ENCODE measurements around the gene JPH3.

Gene JPH3

DNA sequence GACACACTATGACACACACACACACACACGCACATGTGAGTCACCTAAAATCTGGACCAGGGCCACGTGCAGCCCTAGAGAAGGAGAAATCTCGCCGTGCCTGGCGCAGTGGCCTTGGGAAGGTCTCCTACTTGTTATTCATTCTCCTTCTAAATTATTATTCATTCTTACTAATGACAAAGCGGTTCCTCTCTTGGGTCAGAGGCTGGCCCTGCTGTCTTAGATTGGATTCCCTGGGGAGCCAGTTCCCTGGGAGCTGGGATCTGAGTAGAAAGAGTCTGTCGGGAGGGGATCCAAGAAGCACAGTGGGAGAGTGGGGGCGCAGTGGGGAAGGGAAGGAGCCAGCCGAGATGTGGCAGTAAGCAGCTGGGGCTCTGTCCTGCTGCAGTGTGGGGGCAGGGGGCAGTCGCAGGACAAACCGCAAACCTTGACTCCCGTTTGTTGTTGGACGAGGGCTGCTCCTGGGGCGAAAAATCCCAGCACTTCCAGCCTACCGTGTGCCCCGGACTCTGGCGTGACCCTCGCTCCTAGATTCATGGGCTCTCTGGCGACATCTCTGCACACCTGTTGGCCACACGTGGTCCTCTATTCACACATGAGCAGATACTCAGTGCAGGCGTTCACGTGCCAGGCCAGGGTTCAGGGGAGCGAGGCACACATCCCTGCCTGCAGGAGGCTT, 18.7 kb upstream of the JPH3 start:
- no peaks in the 10 kb centered on the region for H3K36me3 ChIP-seq (ENCODE audit: insufficient read depth, insufficient read length, low read length)
- no peaks in the 10 kb centered on the region for H3K9me3 ChIP-seq (ENCODE audit: insufficient read depth, low read length)
- peak overlapping the region; percentile 22 for H3K9ac ChIP-seq (ENCODE audit: insufficient read length, low read depth)
- TF ChIP-seq ZNF274 (IDR thresholded peaks at IDR 0.05; ENCODE audit: low read depth, low read length) (no peak), YY1 (IDR thresholded peaks at IDR 0.05; ENCODE audit: insufficient read depth, insufficient read length) (no peak), SUZ12 (IDR thresholded peaks at IDR 0.05; ENCODE audit: extremely low read depth, insufficient read depth, insufficient read length) (no peak)
- H3K27me3 ChIP-seq (ENCODE audit: insufficient read depth, insufficient read length) = no peaks in the 10 kb centered on the region
- H3K4me3 ChIP-seq (ENCODE audit: insufficient read length, low read depth) = no peak overlapping the region
- DNase-seq (ENCODE audit: low read depth, low spot score) = no peak
- H3K4me1 ChIP-seq (ENCODE audit: insufficient read depth, insufficient read length) = peaks cover 24% of the 10 kb centered on the region

DNA sequence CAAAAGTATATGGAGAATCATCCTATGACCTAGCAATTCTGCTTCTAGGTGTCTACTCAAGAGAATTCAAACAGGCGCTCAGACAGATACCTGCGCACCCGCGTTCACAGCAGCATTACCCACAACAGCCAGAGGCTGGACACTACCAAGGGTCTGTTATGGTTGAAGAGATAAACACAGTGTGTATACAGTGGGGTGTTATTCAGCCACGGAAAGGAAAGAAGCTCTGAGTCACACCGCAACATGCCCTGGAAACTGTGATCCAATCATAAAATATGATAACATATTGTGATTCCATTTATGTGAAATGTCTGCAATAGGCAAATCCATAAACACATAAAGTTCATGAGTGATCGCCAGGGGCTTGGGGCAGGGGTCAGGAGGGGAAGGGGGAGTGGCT, 18.0 kb upstream of the JPH3 start:
- Histone ChIP-seq H3K27me3 (ENCODE audit: insufficient read depth, insufficient read length) (no peaks in the 10 kb centered on the region), H3K9ac (ENCODE audit: insufficient read length, low read depth) (no peak overlapping the region)
- TF ChIP-seq YY1 (IDR thresholded peaks at IDR 0.05; ENCODE audit: insufficient read depth, insufficient read length) (no peak), SUZ12 (IDR thresholded peaks at IDR 0.05; ENCODE audit: extremely low read depth, insufficient read depth, insufficient read length) (no peak), ZNF274 (IDR thresholded peaks at IDR 0.05; ENCODE audit: low read depth, low read length) (no peak)

DNA sequence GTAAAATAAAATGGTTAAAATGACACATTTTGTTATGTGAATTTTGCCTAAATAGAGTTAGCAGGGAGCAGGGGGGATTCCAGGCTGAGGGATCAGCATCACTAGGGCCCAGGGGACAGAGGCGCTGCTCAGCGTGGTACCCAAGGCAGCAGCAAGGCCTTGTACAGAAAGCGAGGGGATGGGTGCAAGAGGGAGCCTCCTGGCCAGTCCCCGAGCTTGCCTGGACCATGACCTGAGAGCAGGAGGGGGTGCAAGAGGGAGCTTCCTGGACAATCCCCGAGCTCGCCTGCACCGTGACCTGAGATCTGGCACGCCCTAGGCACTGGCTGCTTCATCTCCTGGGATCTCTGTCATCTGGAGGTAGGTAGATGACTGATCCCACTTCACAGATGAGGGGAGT, 17.3 kb upstream of the JPH3 start:
- TF ChIP-seq SUZ12 (IDR thresholded peaks at IDR 0.05; ENCODE audit: extremely low read depth, insufficient read depth, insufficient read length) = no peak
- TF ChIP-seq YY1 (IDR thresholded peaks at IDR 0.05; ENCODE audit: insufficient read depth, insufficient read length) = no peak
- TF ChIP-seq ZNF274 (IDR thresholded peaks at IDR 0.05; ENCODE audit: low read depth, low read length) = no peak
- peaks cover 6% of the 10 kb centered on the region for H3K27me3 ChIP-seq (ENCODE audit: insufficient read depth, insufficient read length)
- H3K4me1 ChIP-seq (ENCODE audit: insufficient read depth, insufficient read length) = peaks cover 30% of the 10 kb centered on the region

More for the DNA sequence above, 18.0 kb upstream of the JPH3 start:
- no peak overlapping the region for H3K4me3 ChIP-seq (ENCODE audit: insufficient read length, low read depth)
- H3K4me1 ChIP-seq (ENCODE audit: insufficient read depth, insufficient read length) = peaks cover 28% of the 10 kb centered on the region
- H3K9me3 ChIP-seq (ENCODE audit: insufficient read depth, low read length) = no peaks in the 10 kb centered on the region
- no peaks in the 10 kb centered on the region for H3K36me3 ChIP-seq (ENCODE audit: insufficient read depth, insufficient read length, low read length)
- DNase-seq (ENCODE audit: low read depth, low spot score) = no peak

DNA sequence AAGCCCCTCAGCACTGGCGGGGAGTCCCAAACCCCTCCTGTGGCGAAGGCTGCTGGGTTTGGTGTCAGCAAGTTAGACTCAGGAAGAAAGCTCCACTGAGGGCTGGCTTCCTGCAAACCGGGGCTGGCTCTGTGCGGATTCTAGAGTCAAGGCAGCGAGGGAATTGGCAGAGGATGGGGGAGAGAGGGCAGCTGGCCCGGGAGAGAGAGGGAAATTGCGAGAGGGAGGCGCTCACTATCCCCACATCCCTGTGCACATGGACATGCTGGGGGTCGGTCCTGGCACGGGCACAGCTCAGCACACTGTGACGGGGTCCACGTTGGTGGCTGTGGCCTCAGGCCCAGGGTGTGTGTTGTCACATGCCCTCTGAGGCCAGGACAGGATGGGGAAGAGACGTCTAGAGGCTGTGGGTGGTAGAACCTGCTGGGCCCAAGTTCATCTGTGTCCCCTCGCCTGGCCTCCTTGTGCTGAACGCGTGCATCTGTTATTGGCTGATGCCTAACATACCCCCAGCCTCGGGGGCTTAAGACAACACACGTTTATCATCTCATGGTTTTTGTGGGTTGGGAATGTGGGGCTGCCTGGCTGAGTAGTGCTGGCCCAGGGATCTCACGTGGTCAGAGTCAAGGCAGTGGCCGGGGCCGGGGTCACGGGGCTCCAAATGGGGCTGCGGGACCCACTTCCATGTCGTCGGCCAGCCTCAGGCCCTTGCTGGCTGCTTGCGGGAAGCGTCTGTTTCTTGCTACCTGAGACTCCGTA, 16.7 kb upstream of the JPH3 start:
- DNase-seq (ENCODE audit: low read depth, low spot score) = no peak
- TF ChIP-seq YY1 (IDR thresholded peaks at IDR 0.05; ENCODE audit: insufficient read depth, insufficient read length) = no peak
- no peak for TF ChIP-seq SUZ12 (IDR thresholded peaks at IDR 0.05; ENCODE audit: extremely low read depth, insufficient read depth, insufficient read length)
- no peak for TF ChIP-seq ZNF274 (IDR thresholded peaks at IDR 0.05; ENCODE audit: low read depth, low read length)
- no peaks in the 10 kb centered on the region for H3K36me3 ChIP-seq (ENCODE audit: insufficient read depth, insufficient read length, low read length)
- no peaks in the 10 kb centered on the region for H3K9me3 ChIP-seq (ENCODE audit: insufficient read depth, low read length)
- peaks cover 11% of the 10 kb centered on the region for H3K27me3 ChIP-seq (ENCODE audit: insufficient read depth, insufficient read length)
- H3K9ac ChIP-seq (ENCODE audit: insufficient read length, low read depth) = no peak overlapping the region
- no peak overlapping the region for H3K4me3 ChIP-seq (ENCODE audit: insufficient read length, low read depth)
- H3K4me1 ChIP-seq (ENCODE audit: insufficient read depth, insufficient read length) = peaks cover 30% of the 10 kb centered on the region

More for the DNA sequence above, 17.3 kb upstream of the JPH3 start:
- no peaks in the 10 kb centered on the region for H3K9me3 ChIP-seq (ENCODE audit: insufficient read depth, low read length)
- no peak overlapping the region for H3K4me3 ChIP-seq (ENCODE audit: insufficient read length, low read depth)
- no peak overlapping the region for H3K9ac ChIP-seq (ENCODE audit: insufficient read length, low read depth)
- no peaks in the 10 kb centered on the region for H3K36me3 ChIP-seq (ENCODE audit: insufficient read depth, insufficient read length, low read length)
- no peak for DNase-seq (ENCODE audit: low read depth, low spot score)

DNA sequence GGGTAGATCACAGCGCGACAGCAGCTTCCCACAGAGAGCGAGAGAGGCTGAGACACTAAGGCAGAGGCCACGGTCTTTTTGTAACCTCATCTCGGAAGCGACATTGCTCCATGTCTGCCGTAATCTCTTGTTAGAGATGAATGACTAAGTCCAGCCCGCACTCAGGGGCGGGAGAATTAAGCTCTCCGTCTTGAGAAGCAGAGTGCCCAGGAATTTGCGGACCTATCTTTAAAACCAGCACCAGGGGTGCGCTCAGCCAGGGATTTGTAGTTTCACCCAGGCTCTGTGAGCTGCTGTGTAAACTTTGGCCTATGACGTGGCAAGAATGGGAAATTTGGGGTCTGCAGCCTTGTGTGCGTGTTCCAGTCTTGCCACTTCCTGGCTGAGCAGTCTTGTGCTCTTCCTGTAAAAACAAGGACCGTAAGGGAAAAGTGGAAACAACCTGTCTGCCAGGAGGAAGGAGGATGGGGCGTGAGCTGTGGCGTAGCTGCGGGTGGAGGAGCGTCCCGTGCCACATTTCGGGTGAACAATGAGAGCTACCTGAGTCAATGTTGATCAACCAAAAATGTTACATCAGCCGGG, 16.0 kb upstream of the JPH3 start:
- no peak overlapping the region for H3K9ac ChIP-seq (ENCODE audit: insufficient read length, low read depth)
- H3K36me3 ChIP-seq (ENCODE audit: insufficient read depth, insufficient read length, low read length) = no peaks in the 10 kb centered on the region
- TF ChIP-seq ZNF274 (IDR thresholded peaks at IDR 0.05; ENCODE audit: low read depth, low read length) = no peak
- TF ChIP-seq YY1 (IDR thresholded peaks at IDR 0.05; ENCODE audit: insufficient read depth, insufficient read length) = no peak
- no peak for TF ChIP-seq SUZ12 (IDR thresholded peaks at IDR 0.05; ENCODE audit: extremely low read depth, insufficient read depth, insufficient read length)
- peaks cover 30% of the 10 kb centered on the region for H3K4me1 ChIP-seq (ENCODE audit: insufficient read depth, insufficient read length)
- no peak overlapping the region for H3K4me3 ChIP-seq (ENCODE audit: insufficient read length, low read depth)
- H3K9me3 ChIP-seq (ENCODE audit: insufficient read depth, low read length) = no peaks in the 10 kb centered on the region
- no peak for DNase-seq (ENCODE audit: low read depth, low spot score)
- H3K27me3 ChIP-seq (ENCODE audit: insufficient read depth, insufficient read length) = peaks cover 13% of the 10 kb centered on the region

DNA sequence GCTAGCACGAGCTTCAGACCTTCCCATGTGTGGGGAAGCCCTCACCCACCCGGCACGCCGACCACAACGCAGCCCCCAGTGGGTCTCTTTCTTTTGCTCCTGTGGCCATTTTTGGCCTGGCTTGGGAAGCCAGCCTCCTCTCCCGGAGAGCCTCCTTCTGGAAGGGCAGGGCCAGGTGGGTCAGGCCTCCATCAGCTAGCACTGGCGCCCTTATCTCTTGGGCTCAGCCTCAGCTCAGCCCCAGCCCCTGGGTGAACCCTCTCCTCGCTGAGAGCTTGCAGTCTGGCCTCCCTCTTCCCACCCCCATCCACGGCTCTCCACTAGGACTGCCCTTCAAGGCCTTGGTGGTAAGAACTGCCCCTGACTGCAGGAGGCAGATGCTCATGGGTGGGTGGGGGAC, 14.7 kb upstream of the JPH3 start:
- H3K9ac ChIP-seq (ENCODE audit: insufficient read length, low read depth) = no peak overlapping the region
- TF ChIP-seq SUZ12 (IDR thresholded peaks at IDR 0.05; ENCODE audit: extremely low read depth, insufficient read depth, insufficient read length) (no peak), ZNF274 (IDR thresholded peaks at IDR 0.05; ENCODE audit: low read depth, low read length) (no peak), YY1 (IDR thresholded peaks at IDR 0.05; ENCODE audit: insufficient read depth, insufficient read length) (no peak)
- no peak for DNase-seq (ENCODE audit: low read depth, low spot score)
- no peaks in the 10 kb centered on the region for H3K9me3 ChIP-seq (ENCODE audit: insufficient read depth, low read length)
- H3K4me3 ChIP-seq (ENCODE audit: insufficient read length, low read depth) = no peak overlapping the region
- H3K36me3 ChIP-seq (ENCODE audit: insufficient read depth, insufficient read length, low read length) = no peaks in the 10 kb centered on the region
- H3K27me3 ChIP-seq (ENCODE audit: insufficient read depth, insufficient read length) = peaks cover 18% of the 10 kb centered on the region
- H3K4me1 ChIP-seq (ENCODE audit: insufficient read depth, insufficient read length) = peaks cover 25% of the 10 kb centered on the region
